ENCODE measurements around the gene DYNC2H1. TPM values are rescaled to one million over a fixed set of nuclear protein-coding genes. Genes with fewer than 3 reads are reported as not detected.

Gene DYNC2H1
- total RNA-seq, 2 experiments from 2014 or later: 1.4 to 1.7 TPM

GRCh38 chr11:103450241-103450640 is 341.0 kb downstream of the DYNC2H1 start:
- DNase-seq: no peak
- H3K36me3 Mint-ChIP-seq: no peaks in the 10 kb centered on the region
- CTCF ChIA-PET: no interaction called here

DNA sequence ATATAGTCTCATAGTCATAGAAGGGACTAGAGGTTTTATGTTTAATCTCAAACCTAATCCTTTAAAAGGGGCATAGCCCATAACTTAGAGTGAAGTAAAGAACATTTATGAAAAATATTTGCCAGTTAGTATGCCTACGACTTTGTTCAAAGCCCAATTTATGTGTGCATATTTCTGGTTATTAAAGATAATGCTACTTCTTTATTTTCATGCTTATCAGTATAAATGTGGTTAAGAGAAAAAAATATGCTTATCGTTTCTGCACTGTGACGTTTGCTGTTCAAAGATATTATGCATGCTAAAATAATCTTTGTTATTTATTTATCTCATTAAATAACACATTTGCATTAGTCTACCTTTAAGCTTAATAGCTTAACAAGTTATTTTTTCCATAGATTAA is 343.9 kb downstream of the DYNC2H1 start:
- no peaks in the 10 kb centered on the region for H3K4me1 Mint-ChIP-seq (ENCODE audit: low read depth)
- no peak overlapping the region for H3K4me3 Mint-ChIP-seq
- no peaks in the 10 kb centered on the region for H3K27me3 Mint-ChIP-seq
- DNase-seq: no peak
- no peaks in the 10 kb centered on the region for H3K9me3 Mint-ChIP-seq
- CTCF ChIA-PET: no interaction called here
- POLR2A ChIA-PET: no interaction called here
- no peak overlapping the region for H3K27ac Mint-ChIP-seq
- intact Hi-C loops (cut with micrococcal nuclease): loop anchor here (10.0 kb wide), 1 partner anchor 128 kb away; no protein-coding TSS in a partner anchor
- no peaks in the 10 kb centered on the region for H3K36me3 Mint-ChIP-seq

More at GRCh38 chr11:103450241-103450640, 341.0 kb downstream of the DYNC2H1 start:
- Mint-ChIP-seq H3K4me1 (ENCODE audit: low read depth) (no peaks in the 10 kb centered on the region), H3K27me3 (no peaks in the 10 kb centered on the region), H3K27ac (no peak overlapping the region), H3K4me3 (no peak overlapping the region), H3K9me3 (no peaks in the 10 kb centered on the region)
- intact Hi-C loops (cut with micrococcal nuclease): loop anchor here (10.0 kb wide), 1 partner anchor 125 kb away; no protein-coding TSS in a partner anchor
- POLR2A ChIA-PET: no interaction called here

GRCh38 chr11:103453915-103454709 is 344.9 kb downstream of the DYNC2H1 start:
- intact Hi-C loops (cut with micrococcal nuclease): loop anchor here (10.0 kb wide), 1 partner anchor 129 kb away; no protein-coding TSS in a partner anchor
- Mint-ChIP-seq H3K36me3 (no peaks in the 10 kb centered on the region), H3K4me3 (no peak overlapping the region), H3K9me3 (no peaks in the 10 kb centered on the region), H3K4me1 (ENCODE audit: low read depth) (no peaks in the 10 kb centered on the region), H3K27ac (no peak overlapping the region), H3K27me3 (no peaks in the 10 kb centered on the region)
- CTCF ChIA-PET: no interaction called here
- POLR2A ChIA-PET: no interaction called here
- DNase-seq: no peak

DNA sequence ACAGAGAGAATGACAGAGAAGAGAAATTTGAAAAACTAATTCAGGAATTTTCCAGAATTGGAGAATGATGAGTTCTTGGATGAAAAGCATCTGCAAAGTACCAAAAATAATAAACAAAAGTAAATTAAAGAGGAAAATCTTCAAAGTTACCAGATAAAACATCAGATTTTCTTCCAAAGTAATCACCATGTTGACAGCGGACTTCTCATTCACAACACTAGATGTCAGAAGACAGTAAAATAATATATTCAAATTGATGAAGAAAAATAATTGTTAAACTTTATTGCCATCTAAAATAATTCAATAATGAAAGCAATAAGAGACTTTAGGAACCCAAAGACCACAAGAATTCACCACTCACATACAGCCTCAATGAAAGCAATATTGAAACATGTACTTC is 355.2 kb downstream of the DYNC2H1 start:
- POLR2A ChIA-PET: no interaction called here
- no peaks in the 10 kb centered on the region for H3K9me3 Mint-ChIP-seq

GRCh38 chr11:103465555-103466140 is 356.4 kb downstream of the DYNC2H1 start:
- Mint-ChIP-seq H3K27me3 (no peaks in the 10 kb centered on the region), H3K36me3 (no peaks in the 10 kb centered on the region), H3K9me3 (no peaks in the 10 kb centered on the region), H3K4me1 (ENCODE audit: low read depth) (no peaks in the 10 kb centered on the region), H3K27ac (no peak overlapping the region), H3K4me3 (no peak overlapping the region)
- POLR2A ChIA-PET: no interaction called here
- CTCF ChIA-PET: no interaction called here
- intact Hi-C loops (cut with micrococcal nuclease): no loop called here
- no peak for DNase-seq

More for the DNA sequence above, 355.2 kb downstream of the DYNC2H1 start:
- CTCF ChIA-PET: interaction anchor here (0.6 kb wide), 1 partner anchor 39 kb away, joined by 3 read pairs; no protein-coding TSS in a partner anchor
- intact Hi-C loops (cut with micrococcal nuclease): no loop called here
- no peak for DNase-seq
- Mint-ChIP-seq H3K27me3 (no peaks in the 10 kb centered on the region), H3K4me1 (ENCODE audit: low read depth) (no peaks in the 10 kb centered on the region), H3K27ac (no peak overlapping the region), H3K4me3 (no peak overlapping the region), H3K36me3 (no peaks in the 10 kb centered on the region)

DNA sequence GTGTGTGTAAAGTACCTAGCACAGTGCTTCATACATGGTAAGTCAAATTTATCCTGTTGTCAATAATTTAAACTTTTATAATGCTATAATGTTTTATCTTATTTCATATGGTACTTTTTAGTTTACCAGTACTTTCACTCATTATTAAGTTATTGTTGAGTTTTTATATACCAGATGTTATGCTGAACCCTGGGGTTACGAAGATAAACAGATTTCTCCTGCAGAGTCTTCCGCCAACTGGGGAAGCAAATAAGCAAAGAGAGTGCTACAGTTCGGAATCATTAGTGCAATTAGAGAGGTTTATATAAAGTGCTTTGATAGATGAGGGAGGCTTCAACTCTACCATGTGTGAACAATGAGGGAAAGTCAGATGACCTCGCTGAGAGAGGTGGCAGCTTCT is 362.3 kb downstream of the DYNC2H1 start:
- Mint-ChIP-seq H3K9me3 (no peaks in the 10 kb centered on the region), H3K4me3 (no peak overlapping the region), H3K36me3 (no peaks in the 10 kb centered on the region), H3K27ac (no peak overlapping the region), H3K4me1 (ENCODE audit: low read depth) (no peaks in the 10 kb centered on the region), H3K27me3 (no peaks in the 10 kb centered on the region)
- intact Hi-C loops (cut with micrococcal nuclease): no loop called here
- CTCF ChIA-PET: no interaction called here
- DNase-seq: no peak
- POLR2A ChIA-PET: no interaction called here

DNA sequence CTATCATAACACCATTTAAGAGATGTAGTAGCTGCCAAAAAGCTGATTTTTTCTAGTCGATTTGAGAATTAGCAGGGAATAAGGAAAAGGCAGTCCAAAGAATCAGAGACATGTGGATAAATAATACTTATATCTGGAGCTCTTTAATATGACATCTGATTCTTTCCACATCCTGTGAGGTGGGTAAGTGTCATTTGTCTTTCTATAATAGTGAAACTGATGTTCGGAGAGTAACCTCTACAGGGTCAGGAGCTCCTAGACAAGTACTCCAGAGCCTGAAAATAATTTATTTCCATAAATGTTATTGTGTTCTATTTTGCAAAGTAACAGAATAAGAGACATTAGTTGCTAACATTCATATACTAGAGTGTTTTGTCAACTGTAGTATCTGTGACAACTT is 367.6 kb downstream of the DYNC2H1 start:
- POLR2A ChIA-PET: no interaction called here
- no peaks in the 10 kb centered on the region for H3K36me3 Mint-ChIP-seq
- H3K9me3 Mint-ChIP-seq: no peaks in the 10 kb centered on the region
- no peaks in the 10 kb centered on the region for H3K27me3 Mint-ChIP-seq
- H3K4me1 Mint-ChIP-seq (ENCODE audit: low read depth): no peaks in the 10 kb centered on the region
- no peak overlapping the region for H3K4me3 Mint-ChIP-seq
- no peak overlapping the region for H3K27ac Mint-ChIP-seq
- no peak for DNase-seq
- CTCF ChIA-PET: no interaction called here
- intact Hi-C loops (cut with micrococcal nuclease): no loop called here

DNA sequence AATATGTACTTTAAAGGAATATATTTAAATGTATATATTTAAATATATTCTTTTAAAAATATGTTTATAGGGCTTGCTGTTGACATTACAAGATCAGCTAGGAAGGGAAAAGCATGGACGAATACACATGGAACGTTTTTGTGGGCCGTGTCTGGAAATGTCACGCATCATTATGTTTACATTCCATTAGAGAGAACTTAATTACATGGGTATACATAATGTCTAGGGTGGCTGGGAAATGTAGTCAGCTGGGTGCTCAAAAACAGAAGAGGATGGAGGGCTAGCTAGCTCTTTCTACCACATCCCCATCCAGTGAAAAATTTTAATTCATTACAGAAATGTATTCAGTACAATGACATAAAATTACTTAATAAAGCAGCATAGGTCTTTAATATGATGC is 371.2 kb downstream of the DYNC2H1 start:
- intact Hi-C loops (cut with micrococcal nuclease): no loop called here
- CTCF ChIA-PET: no interaction called here
- H3K4me3 Mint-ChIP-seq: no peak overlapping the region
- no peaks in the 10 kb centered on the region for H3K27me3 Mint-ChIP-seq
- H3K9me3 Mint-ChIP-seq: no peaks in the 10 kb centered on the region
- POLR2A ChIA-PET: no interaction called here
- H3K27ac Mint-ChIP-seq: no peak overlapping the region
- DNase-seq: no peak
- no peaks in the 10 kb centered on the region for H3K36me3 Mint-ChIP-seq
- H3K4me1 Mint-ChIP-seq (ENCODE audit: low read depth): no peaks in the 10 kb centered on the region

DNA sequence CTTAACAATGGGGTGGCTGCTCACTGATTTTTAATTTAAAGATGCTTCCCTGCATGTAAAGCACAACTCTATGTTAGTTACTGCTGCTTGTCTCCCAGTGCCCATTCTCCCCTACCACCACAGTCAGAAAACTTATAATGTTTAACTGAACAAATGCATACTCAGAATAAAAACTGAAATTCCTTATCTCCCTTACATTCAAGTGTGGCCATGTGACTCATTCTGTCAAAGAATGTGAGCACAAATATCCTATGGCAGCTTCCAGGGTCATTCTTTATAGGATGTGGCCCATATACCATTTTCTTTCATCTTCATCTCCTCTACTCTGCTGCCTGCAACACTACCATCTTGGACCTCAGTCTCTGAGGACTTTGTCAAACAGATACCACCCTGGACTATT is 374.8 kb downstream of the DYNC2H1 start:
- no peak overlapping the region for H3K4me3 Mint-ChIP-seq
- H3K27ac Mint-ChIP-seq: no peak overlapping the region
- H3K27me3 Mint-ChIP-seq: no peaks in the 10 kb centered on the region
- POLR2A ChIA-PET: no interaction called here
- peaks cover 8% of the 10 kb centered on the region for H3K4me1 Mint-ChIP-seq (ENCODE audit: low read depth)
- CTCF ChIA-PET: no interaction called here
- no peaks in the 10 kb centered on the region for H3K9me3 Mint-ChIP-seq
- intact Hi-C loops (cut with micrococcal nuclease): no loop called here
- no peak for DNase-seq
- H3K36me3 Mint-ChIP-seq: no peaks in the 10 kb centered on the region

- Mint-ChIP-seq H3K27ac (no peak overlapping the region), H3K4me1 (ENCODE audit: low read depth) (peaks cover 8% of the 10 kb centered on the region), H3K36me3 (no peaks in the 10 kb centered on the region), H3K4me3 (no peak overlapping the region), H3K27me3 (no peaks in the 10 kb centered on the region), H3K9me3 (no peaks in the 10 kb centered on the region)
- DNase-seq: no peak
- POLR2A ChIA-PET: no interaction called here
- CTCF ChIA-PET: no interaction called here
- intact Hi-C loops (cut with micrococcal nuclease): no loop called here
Measured at GRCh38 chr11:103484545-103484944, 375.3 kb downstream of the DYNC2H1 start.

GRCh38 chr11:103486604-103487003 is 377.4 kb downstream of the DYNC2H1 start:
- POLR2A ChIA-PET: no interaction called here
- intact Hi-C loops (cut with micrococcal nuclease): no loop called here
- CTCF ChIA-PET: no interaction called here

DNA sequence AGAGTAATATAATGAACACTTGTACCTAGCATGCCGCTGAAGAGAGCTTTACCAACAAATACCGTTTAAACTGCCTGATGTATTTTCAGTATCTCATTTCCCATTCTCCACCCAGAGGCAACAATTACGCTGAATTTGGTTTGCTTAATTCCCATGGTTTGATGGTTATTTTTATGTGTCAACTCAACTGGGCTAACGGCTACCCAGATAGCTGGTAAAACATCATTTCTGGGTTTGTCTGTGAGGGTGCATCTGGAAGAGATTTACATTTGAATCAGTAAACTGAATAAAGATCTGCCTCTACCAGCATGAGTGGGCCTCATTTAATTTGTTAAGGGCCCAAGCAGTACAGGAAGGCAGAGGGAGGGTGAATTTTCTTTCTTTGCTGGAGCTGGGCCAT is 377.9 kb downstream of the DYNC2H1 start:
- Mint-ChIP-seq H3K4me1 (ENCODE audit: low read depth) (peaks cover 8% of the 10 kb centered on the region), H3K36me3 (no peaks in the 10 kb centered on the region), H3K9me3 (no peaks in the 10 kb centered on the region), H3K27me3 (no peaks in the 10 kb centered on the region), H3K27ac (no peak overlapping the region), H3K4me3 (no peak overlapping the region)
- ChIA-PET CTCF (no interaction called here), POLR2A (no interaction called here)
- DNase-seq: no peak
- intact Hi-C loops (cut with micrococcal nuclease): no loop called here

More at GRCh38 chr11:103486604-103487003, 377.4 kb downstream of the DYNC2H1 start:
- H3K4me1 Mint-ChIP-seq (ENCODE audit: low read depth): peaks cover 8% of the 10 kb centered on the region
- no peaks in the 10 kb centered on the region for H3K27me3 Mint-ChIP-seq
- no peaks in the 10 kb centered on the region for H3K9me3 Mint-ChIP-seq
- no peaks in the 10 kb centered on the region for H3K36me3 Mint-ChIP-seq
- DNase-seq: no peak
- no peak overlapping the region for H3K4me3 Mint-ChIP-seq
- no peak overlapping the region for H3K27ac Mint-ChIP-seq

DNA sequence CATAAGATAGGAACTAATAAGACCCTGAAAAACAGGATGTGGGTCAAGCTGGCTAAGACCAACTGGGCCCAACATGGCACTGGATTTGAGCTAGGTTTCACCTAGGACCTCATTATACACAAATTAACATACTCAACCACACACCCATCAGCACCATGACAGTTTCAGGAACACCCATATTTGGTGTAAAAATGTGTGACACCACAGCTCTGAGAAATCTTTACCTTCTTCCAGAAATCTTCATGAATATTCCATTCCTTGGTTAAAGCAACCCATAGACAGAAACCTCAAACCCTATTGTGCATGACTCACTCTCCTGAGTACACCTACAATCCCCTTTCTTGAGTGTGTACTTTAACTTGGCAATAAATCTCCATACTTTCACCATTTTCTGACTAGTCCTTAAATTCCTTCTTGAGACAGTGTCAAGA is 378.8 kb downstream of the DYNC2H1 start:
- no peaks in the 10 kb centered on the region for H3K36me3 Mint-ChIP-seq
- intact Hi-C loops (cut with micrococcal nuclease): no loop called here
- POLR2A ChIA-PET: no interaction called here
- H3K9me3 Mint-ChIP-seq: no peaks in the 10 kb centered on the region
- H3K27me3 Mint-ChIP-seq: no peaks in the 10 kb centered on the region
- H3K4me1 Mint-ChIP-seq (ENCODE audit: low read depth): peaks cover 8% of the 10 kb centered on the region
- H3K27ac Mint-ChIP-seq: no peak overlapping the region
- CTCF ChIA-PET: no interaction called here
- DNase-seq: no peak
- no peak overlapping the region for H3K4me3 Mint-ChIP-seq
